ENCODE data around the gene SLC24A4.

SLC24A4 gene, protein sequence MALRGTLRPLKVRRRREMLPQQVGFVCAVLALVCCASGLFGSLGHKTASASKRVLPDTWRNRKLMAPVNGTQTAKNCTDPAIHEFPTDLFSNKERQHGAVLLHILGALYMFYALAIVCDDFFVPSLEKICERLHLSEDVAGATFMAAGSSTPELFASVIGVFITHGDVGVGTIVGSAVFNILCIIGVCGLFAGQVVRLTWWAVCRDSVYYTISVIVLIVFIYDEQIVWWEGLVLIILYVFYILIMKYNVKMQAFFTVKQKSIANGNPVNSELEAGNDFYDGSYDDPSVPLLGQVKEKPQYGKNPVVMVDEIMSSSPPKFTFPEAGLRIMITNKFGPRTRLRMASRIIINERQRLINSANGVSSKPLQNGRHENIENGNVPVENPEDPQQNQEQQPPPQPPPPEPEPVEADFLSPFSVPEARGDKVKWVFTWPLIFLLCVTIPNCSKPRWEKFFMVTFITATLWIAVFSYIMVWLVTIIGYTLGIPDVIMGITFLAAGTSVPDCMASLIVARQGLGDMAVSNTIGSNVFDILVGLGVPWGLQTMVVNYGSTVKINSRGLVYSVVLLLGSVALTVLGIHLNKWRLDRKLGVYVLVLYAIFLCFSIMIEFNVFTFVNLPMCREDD
- 0 to 0.98 (median 0.13) reads per million in 4 experiments for total RNA-seq

DNA sequence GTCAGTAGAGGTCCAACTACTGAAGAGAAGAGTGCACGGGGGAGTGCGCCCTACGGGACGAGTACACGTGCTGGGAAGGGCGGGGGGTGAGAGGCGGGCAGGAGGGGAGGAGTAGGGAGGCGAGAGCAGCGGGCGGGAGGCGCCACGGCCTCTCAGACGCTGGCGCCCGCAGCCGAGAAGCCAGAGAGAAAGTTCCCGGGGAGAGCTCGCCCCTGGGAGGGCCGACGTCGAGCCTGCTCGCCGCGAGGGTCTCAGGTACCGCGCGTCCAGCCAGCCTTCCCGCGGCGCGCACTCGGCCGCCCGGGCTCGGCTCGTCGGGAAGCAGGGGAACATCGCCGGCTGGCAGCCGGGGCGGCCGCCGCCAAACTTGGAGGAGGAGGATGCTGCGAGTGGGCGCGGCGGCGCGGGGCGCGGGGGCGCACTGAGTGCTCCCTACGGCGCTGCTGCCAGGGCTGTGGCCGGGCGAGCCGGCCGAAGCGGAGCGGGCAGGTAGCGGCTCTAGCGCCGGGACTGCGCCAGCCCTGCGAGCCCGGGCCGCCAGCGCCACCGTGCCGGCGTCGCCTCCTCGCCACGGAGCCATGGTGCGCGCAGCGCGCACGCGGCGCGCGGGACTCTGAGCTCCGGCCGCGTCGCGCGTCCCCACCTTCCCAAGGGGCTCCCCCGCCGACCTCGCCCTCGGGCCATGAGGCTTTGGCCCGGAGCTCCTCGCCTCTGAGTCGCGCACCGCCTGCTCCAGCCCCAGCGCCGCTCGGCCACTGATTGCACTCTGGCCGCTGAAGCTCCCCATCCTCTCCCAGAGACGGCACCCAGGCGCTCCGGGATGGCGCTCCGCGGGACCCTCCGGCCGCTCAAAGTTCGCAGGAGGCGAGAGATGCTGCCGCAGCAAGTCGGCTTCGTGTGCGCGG is at the start of gene SLC24A4:
Gene SLC24A4 (plus strand): TSS at position 155 of the 905 bp plus-strand sequence. CDS start 666 bp downstream, at position 821.
- no peak for DNase-seq

DNA sequence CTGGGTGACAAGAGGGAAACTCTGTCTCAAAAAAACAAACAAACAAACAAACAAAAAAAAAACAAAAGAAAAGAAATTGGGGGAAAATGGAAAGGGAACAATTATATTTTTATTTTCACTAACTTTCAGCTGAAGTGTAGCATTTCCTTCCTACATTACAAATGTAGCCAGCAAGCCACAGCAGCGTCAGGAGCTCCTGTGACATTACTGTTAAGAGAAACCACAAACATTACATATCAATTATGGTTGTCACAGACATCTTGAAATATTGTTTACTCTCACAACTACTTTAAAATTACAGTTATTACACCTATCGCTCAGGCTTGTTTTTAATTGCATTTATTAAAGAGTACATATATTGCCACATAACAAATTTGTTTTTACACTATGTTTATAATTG is 49.8 kb upstream of the SLC24A4 start:
- no peak for DNase-seq

DNA sequence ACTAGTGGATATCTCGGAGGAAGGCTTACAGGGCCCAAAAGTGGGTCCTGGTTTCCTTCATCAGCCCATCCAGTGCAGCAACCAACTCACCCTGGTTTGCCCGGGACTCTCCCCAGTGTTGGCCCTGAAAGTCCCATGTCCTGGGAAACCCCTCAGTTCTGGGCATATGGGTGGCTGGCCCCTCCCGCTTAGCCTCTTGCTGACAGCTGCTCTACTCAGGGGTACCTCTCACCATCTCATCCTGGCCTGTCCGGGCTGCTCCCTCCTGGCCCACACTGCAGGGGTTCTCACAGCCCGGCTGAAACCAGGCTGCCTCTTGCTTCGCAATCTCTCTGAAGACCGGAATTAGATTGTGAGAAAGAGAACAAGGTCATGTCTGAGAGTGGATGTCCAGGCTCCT is 48.9 kb upstream of the SLC24A4 start:
- no peak for DNase-seq

DNA sequence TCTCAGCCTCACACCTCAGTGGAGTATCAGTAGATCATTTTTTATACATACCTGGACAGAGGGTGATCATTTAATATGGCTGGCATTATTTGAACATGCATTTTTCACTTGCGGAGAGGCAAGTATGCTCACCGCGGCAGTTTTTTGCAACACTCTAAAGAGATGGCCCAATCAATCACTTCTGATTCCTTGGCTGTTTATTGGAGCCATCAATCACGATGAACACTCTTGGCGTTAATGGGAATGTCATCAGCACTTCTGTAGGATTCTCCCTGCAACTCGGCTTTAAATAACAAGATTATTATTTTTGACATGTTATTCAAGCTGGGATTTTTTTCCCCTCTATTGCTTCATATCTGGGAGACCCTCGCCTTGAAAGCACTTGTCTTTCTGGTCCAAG is 46.9 kb upstream of the SLC24A4 start:
- no peak for DNase-seq

DNA sequence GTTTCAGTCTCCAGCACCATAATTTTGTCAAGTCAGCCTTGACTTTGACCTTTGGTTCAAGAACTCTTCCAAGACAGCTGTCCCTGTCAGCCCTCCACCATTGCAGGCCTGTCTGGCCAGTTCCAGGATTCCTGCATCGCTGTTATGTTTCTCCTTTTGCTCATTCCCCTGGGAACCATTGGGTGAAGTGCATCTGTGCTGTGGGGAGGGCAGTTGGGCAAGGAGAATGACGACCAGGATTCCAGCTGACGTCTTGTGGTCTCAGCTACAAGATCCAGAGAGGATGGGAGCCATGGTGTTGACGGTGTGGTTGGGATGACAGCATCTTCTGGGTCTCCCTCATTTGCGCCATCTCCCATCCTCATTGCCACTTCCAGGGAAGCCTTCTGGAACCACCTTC is 45.9 kb upstream of the SLC24A4 start:
- no peak for DNase-seq

DNA sequence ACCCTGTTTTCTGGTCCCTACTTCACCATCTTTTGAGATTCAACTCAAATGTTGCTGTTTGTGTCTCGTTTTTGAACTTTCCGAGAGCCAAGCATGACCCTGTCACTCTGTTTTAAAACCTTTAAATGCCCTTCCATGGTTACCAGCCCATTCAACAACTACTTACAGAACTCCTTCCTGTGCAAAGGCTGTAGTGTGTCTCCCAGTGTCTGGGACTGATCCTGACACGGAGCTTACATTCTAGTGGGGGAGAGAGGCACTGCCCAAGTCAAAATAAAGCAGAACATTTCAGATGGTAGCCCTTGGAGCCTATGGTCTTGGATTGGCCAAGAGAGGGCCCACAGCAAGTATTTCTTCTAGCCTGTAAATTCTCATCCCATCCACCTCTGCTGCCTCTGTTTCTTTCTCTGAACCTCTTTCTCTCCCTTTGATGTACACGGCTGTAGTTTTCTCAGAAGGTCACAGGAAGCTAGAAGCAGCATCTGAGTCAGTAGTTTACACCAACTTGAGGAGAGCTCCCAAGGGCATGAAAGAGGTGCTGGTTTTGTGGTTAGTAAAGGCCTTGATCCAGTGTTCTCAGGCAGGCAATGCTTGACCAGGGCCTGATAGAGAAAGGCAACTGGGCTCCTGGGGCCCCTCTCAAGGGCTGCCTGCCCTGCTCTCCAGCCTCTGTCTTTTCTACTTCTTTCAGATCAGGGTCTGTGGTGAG is 42.3 kb upstream of the SLC24A4 start:
- DNase-seq: no peak

DNA sequence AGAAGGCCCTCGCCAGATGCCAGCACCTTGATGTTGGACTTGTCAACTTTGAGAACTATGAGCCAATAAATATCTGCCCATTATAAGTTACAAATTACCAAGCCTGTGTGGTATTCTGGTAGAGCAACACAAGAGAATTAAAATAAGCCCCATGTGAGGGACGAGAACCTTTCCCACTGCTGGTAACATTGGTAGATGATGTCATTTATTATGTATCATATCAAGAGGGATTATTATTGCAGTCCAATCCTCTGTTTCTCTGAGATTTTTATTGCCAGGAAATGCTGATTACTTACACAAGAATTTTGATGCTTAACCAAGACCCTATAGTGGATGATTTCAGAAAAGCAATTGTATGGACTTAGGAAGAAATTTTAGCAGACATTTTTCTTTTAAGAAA is 40.3 kb upstream of the SLC24A4 start:
- DNase-seq: no peak

DNA sequence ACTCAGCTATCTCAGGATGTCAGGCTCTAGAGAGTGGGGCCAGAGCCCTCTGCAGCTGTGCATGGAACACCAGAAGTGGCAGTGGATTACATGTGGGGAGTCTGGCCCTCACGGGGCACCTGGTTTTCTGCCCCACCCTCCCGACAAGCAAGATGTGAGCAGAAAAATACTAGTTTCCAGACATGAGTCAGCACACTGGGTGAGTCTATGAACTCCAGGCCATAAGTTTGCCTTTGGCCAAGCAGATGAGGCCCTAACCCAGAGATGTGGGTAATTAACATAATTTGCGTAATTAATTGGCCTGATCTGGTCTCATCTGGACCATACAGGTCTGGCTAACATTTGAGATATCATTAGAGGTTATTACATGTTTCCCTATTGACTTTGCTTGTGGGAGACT is 37.7 kb upstream of the SLC24A4 start:
- no peak for DNase-seq

DNA sequence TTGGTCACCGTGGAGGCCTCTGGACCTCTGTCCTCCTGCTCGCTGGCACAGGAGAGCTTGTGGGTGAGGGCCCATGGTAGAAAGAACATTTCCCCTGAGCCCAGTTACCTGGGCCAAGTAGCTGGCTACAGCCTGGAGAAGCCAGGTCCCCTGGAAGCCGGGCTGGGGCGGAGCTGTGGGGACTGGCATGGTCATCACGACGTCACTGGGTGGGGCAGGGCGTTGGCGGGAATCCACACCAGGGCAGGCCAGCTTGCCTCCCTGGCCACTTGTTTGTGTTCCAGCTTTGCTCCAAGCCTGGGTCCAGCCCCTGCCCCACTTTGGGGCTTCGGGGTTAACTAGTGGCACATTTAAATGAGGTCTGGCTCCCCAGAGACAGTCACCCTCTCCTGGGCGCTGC is 35.0 kb upstream of the SLC24A4 start:
- DNase-seq: no peak

DNA sequence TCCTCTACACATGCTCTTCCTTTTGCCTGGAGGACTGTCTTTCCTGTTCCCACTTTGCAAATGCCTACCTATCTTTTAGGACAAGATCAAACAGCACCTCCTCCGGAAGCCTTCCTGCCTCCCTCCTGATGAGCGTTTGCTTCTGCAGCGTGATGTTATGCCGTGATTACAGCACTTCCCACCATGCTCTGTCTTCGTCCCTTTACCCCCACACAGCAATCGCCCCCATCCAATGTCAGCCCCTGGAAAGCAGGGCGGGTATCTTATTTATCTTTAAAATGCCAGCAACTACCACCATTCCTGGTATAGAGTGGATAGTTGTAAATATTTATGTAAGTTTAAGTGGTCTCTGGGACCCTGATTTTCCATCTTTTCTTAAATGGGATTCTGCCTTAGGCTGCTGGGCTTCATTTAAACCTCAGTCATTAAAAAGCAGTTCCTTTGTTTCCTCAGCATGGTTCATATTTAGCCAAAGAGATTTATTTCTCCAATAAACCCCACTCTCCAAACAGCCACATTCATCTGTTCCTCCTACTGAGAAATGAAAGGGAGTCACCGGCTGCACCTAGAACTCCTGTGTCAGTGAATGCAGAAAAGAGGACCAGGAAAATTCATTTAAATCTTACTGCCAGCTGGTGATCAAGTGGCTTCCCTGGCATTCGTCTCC is 33.8 kb upstream of the SLC24A4 start:
- no peak for DNase-seq

DNA sequence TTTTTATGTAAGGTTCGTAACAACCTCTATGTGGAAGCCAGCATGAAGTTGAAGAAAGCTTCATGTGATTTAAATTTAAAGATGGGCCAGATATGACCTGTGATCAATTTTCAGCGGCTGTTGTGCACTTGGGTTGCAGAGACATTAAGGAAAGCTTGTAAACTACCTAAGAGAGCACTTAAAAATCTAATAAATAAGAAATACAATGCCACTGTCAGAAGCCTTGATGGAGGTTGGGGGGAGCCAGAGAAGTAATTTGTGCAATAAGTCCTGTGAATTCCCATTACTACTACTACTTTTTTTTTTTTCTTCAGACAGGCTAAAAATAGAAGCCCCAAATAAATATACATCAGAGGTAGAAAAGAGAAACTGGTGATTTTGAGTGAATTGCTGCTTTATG is 30.3 kb upstream of the SLC24A4 start:
- no peak for DNase-seq

DNA sequence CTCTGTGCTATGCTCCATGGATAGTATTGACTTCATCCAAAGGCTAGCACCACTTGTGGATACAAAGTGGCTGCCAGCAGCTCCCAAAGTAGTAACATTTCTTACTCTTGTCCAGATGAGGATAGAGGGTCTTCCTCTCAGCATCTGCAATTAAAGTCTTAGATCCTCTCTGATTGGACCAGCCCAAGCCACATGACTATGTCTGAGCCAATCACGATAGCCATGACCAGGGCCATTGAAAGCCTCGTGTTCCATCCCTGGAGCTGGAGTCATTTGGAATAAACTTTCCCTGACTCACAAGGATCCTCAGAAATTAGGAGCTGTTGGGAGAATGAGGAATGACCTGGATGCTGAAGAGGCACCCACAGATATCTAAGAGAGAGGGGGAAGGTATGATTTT is 28.5 kb upstream of the SLC24A4 start:
- DNase-seq: no peak

DNA sequence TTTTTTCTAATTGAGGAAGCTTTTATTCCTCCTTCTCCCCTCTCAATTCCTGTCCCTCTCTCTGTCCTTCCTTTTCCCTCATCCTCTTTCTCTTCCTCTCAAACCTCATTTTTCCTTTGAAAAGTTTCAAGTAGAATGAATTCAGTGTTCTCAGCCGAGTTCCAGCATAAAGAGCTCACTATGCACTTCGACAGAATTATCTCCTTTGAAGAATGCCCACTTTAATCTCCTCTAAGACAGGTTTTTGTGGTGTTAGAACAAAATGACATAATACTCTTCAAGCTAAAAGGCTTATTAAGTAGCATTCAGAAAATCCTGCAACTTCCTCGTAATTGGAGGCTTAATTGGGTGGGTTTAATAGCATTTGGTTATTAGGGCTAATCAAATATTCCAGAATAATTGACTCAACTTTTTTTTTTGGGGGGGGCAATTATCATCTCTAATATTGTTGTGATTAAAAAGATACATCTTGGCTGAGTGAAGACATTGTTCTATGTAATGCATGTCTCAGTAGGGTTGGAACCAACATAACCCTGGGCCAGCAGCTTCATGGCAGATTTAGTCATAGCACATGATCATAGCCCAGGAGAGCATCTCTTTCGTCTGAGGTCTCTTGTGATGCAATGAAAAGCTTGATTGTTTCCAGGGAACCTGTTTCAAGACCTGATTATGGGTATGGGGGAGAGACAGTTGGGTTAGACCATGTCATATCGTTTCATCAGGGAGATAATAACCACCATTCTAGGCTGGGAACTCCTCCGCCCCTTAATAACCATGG is 25.0 kb upstream of the SLC24A4 start:
- no peak for DNase-seq

DNA sequence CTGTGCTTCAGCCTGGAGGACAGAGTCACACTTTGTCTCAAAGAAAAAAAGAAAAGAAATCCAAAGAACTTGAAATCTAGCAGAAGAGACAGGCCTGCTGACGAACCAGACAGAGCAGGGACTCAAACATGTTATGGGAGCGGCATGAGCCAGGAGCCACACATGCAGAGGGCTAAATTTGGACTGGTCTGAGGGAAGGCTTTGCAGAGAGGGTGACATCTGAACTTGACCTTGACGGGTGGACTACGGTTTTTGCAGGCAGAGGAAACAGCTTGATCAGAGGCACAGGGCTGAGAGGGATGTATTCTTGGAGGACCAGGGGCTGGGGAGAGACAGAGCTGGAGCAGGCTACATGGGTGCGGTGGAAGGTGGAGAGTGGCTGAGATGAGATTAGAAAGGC is 20.5 kb upstream of the SLC24A4 start:
- DNase-seq: no peak

DNA sequence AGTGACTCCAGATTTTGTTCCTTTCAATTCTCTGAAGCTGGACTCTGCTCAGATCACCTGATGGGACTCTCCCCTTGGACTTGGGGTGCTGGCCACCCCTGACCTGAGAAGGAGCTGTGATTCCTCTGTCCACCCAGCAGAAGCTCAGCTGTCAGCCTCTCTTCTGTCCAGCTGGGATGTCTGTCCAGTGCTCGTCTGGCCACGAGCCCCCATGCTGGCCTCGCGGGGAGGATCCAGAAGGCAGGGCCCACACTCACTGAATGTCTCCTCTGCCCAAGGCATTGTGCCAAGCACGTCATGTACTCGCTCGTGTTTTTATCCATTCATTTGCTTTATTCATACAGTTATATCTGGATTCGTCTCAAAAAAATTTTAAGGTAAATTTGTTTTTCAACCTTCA is 14.2 kb upstream of the SLC24A4 start:
- DNase-seq: no peak

DNA sequence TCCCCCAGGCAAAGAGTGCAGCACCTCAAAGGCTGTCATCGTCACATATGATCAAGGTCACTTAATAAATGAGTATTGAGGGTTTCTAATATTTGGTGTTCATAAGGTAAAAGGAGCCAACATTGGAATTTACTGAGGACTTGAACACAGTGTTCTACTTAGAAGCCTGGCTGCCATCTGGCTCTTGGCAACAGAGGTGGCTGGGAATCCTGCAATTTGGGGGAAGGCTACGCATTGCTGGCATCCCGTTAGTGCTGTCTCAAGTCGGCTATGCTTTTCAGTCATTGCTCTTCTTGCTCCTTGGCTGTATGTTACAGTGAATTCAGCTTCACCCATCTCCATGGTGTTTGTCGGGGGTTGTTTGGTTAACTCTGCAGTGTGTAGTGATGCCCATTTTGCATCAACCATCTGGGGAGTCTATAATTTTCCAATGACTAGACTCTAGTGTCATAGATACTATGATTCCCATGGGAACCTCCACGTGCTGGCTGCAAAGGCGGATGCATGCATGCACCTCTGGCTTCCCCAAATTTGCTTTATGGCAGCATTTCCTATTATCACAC is 12.9 kb upstream of the SLC24A4 start:
- no peak for DNase-seq

DNA sequence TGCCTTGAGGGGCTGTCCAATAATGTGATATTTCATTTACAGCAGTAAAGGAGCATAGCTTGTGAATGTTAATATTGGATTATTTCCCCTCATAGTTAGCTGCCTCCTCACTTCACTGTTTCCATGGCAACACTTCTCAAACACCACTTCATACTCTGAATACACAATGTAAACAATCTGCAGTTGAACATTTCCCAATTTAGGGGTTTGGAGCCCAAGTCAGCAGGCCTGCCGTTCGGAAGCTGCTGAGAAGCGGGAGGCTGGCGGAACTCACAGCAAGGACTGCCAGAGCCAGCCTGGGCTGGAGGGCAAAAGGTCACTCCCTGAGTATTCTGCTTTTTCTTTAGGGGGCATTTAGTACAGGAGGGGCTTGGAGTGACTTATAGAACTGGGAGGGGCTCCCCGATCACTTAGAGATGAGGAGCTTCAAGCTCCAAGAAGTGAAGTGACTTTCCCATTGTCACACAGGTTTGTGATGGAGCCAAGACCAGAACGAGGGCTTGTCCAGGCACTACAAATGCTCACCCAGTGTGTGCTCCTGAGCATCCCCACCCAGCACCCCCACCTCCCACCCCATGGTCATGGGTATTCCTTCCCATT is 12.1 kb upstream of the SLC24A4 start:
- DNase-seq: no peak

DNA sequence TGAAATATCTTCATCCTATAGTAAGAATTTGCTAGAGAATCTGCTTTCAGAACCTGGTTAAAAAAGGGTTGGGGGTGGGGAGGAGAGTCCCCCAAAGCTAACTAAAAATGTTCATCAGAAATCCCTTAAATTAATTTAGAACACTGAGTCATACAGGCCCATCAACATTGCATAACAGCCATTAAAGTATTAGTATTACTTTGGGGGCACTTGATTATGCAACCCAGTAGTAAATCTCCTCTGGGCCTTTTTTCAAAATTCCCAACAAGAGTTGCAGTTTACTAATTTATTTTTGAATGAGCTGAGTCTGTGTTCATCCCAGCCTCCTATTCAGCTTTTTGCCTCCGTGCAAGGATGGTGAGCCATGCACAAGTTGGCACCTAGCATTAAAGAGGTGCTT is 8.8 kb upstream of the SLC24A4 start:
- DNase-seq: no peak

DNA sequence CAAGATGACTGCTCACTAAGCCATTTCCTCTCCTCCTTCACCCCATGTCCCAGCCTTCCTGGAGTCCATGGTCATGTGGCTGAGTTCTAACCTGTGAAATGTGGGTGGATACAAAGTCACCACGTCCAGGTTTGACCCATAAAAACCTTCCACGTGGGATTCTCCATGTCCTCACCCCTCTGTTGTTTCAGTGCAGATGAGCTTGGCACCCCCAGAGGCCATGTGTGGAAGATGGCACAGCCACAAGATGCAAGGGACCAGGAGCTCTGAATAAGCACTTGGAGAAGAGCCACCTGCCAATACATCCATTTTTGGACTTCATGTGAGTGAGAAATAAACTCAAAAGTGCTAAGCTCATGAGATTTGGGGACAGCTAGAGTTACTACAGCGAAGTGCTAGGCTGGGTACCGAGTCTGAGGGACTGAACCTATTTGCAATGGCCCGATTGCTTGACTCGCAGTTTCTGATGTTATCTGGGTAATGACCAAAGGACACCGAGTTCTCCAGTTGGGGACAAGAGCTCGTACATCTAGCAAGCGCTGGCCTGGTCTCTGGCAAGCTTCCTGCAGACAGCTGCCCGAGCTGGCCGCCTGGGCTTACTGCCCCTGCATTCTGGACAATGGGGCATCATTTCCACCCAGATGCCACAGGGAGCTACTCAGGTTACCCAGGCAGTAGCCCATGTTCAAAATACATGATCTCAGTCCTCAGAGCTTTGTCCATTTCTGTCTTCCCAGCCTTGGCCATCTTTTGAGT is 7.7 kb upstream of the SLC24A4 start:
- DNase-seq: no peak

DNA sequence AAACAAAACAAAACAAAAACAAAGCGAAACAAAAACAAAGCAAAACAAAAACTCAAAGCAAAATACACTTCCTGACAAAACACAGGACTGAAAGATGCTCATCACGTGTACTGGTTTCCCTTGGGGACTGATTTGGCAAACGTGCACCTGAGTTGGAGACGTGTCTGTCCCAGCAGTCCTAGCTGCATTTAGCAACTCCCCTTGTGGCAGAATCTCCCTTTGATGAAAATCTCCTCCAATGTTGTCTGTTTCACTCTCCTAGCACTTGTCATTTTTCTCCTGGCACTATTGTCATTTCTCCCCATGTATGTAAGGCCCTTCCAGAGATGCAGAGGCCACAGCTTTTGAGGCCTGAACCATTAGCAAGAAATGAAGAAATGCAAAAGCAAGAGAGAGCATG is 6.8 kb upstream of the SLC24A4 start:
- no peak for DNase-seq

Data from effector CD8-positive, alpha-beta T cell (primary cell).